Lower leg skin (tissue), 4 donors: ENCODE results near the gene LILRA5. TPM values are rescaled to one million over a fixed set of nuclear protein-coding genes. Genes with fewer than 3 reads are reported as not detected.

ENCODE experiments used
- DNase-seq, 2 donors: peaks; one replicate each; pipeline ENCODE4 v3.0.0-alpha.2; 2019; ENCODE audit warnings: low spot score in 2 of 2
- H3K4me3 ChIP-seq: fragments of 200-600 bp; sonication (generic); 2 replicates; pipeline ENCODE4 v1.5.1; 2017; ENCODE audit warnings: mild to moderate bottlenecking, low read depth; ENCODE audit not compliant: poor library complexity, severe bottlenecking
- CTCF ChIP-seq, 3 donors: fragments of 450-650 bp; IDR thresholded peaks; one replicate each; pipeline ENCODE4 v1.5.1; 2016; ENCODE audit warnings: antibody characterized with exemption in 3 of 3, mild to moderate bottlenecking in 3 of 3, moderate library complexity in 2 of 3
- POLR2A ChIP-seq, 2 donors: fragments of 450-650 bp; IDR thresholded peaks; one replicate each; pipeline ENCODE4 v1.6.1; 2016 to 2017; ENCODE audit warnings: antibody characterized with exemption in 2 of 2, mild to moderate bottlenecking in 1 of 2, moderate library complexity in 1 of 2
- WGBS, 2 donors: methylation state at CpG; one replicate each; pipeline ENCODE4 v1.1.5; 2018; 5-methylcytosine and 5-hydroxymethylcytosine counted together
- intact Hi-C: fragments of 100-400 bp; cut with DNase I; formaldehyde crosslinking; loops from one replicate; pipeline ENCODE4 v1.15.0; 2023; ENCODE audit warnings: low total_unique reads
- microRNA-seq, 2 donors: library from miRNA; unstranded; fragments of <30 nt; microRNA quantifications; one replicate each; pipeline ENCODE4, GENCODE V29; 2016; ENCODE audit warnings: borderline replicate concordance in 2 of 2, borderline number of aligned reads in 1 of 2
- total RNA-seq, 4 donors: library from RNA; depleted of rRNA; stranded (reverse); fragments of >200 nt; gene quantifications; one replicate each; pipeline ENCODE4 v1.1.0, GENCODE V29; 2016

LILRA5 gene
- total RNA-seq, 4 donors from 2014 or later = 0.59 to 2.4 TPM; not detected in 2

- intact Hi-C loops = no loop called here
- TF ChIP-seq POLR2A (IDR thresholded peaks at IDR 0.05) (no peak), CTCF (IDR thresholded peaks at IDR 0.05) (no peak)
- H3K4me3 ChIP-seq = no peak overlapping the region
- 71 to 78% methylated on average over 11 of the region's 11 CpGs for WGBS, 2 donors
- DNase-seq = peak in 1 of 2 donors; percentile 70
Observed at GRCh38 chr19:54262066-54262465, 50.9 kb downstream of the LILRA5 start.

GRCh38 chr19:54257116-54257480 lies 55.9 kb downstream of the LILRA5 start, which contains the start of gene LILRB5:
Gene LILRB5, minus strand, starts transcription at chr19:54257273. Its CDS starts 80 bp downstream, at chr19:54257193.
- no peak within 1 kb of the TSS for H3K4me3 ChIP-seq
- whole genome bisulfite sequencing, 2 donors = 66 to 67% methylated on average over 9 of the region's 9 CpGs
- TF ChIP-seq POLR2A (IDR thresholded peaks at IDR 0.05) (no peak), CTCF (IDR thresholded peaks at IDR 0.05) (no peak)
- intact Hi-C loops = no loop called here
- DNase-seq = peak in 1 of 2 donors; percentile 82

Small RNA genes lying within 50 kb of the gene (microRNA-seq; reads per million reads assigned to microRNA genes)
- 0 reads per million in 2 donors for gene MIR4752

Other genes starting within 250 kb of the LILRA5 start
- gene VSTM1, start 249.3 kb downstream of the LILRA5 start, total RNA-seq = not detected
- gene TARM1, start 231.8 kb downstream of the LILRA5 start, total RNA-seq = not detected
- 1 to 10 TPM; 1.9 to 6.5 (median 3.7) TPM for gene OSCAR, start 212.4 kb downstream of the LILRA5 start, total RNA-seq
- gene NDUFA3, start 210.3 kb downstream of the LILRA5 start, total RNA-seq = 10 to 100 TPM in 3 of 4 donors, 1 to 10 TPM in 1; 2.7 to 39.4 (median 30.2) TPM
- 10 to 100 TPM; 11.1 to 20.4 (median 16.0) TPM for gene TFPT, start 197.5 kb downstream of the LILRA5 start, total RNA-seq
- 10 to 100 TPM; 39.2 to 65.1 (median 47.3) TPM for gene PRPF31, start 197.4 kb downstream of the LILRA5 start, total RNA-seq
- 10 to 100 TPM; 19.5 to 56.9 (median 37.1) TPM for gene CNOT3, start 175.4 kb downstream of the LILRA5 start, total RNA-seq
- 1 to 10 TPM; 6.0 to 8.4 (median 6.6) TPM for gene LENG1, start 153.4 kb downstream of the LILRA5 start, total RNA-seq
- gene TMC4, start 140.0 kb downstream of the LILRA5 start, total RNA-seq = 1 to 10 TPM; 2.4 to 9.3 (median 6.3) TPM
- 100 to 1,000 TPM in 1 of 4 donors, 10 to 100 TPM in 3; 57.4 to 117 (median 62.2) TPM for gene MBOAT7, start 123.6 kb downstream of the LILRA5 start, total RNA-seq
- gene TSEN34, start 121.9 kb downstream of the LILRA5 start, total RNA-seq = 100 to 1,000 TPM in 2 of 4 donors, 10 to 100 TPM in 2; 80.5 to 118 (median 107) TPM
- 1,000 to 10,000 TPM; 2,457 to 3,045 (median 2,759) TPM for gene RPS9, start 112.3 kb downstream of the LILRA5 start, total RNA-seq
- gene LILRB3, start 90.2 kb downstream of the LILRA5 start, total RNA-seq = 1 to 10 TPM in 2 of 4 donors, under 1 TPM in 2; 0.65 to 7.7 (median 3.5) TPM
- 1 to 10 TPM in 2 of 4 donors, under 1 TPM in 1, not detected in 1; 0.98 to 1.6 (median 1.5) TPM for gene LILRA6, start 70.4 kb downstream of the LILRA5 start, total RNA-seq
- gene LILRB5, start 55.9 kb downstream of the LILRA5 start, total RNA-seq = 1 to 10 TPM; 2.5 to 4.9 (median 4.1) TPM
- 1 to 10 TPM in 2 of 4 donors, under 1 TPM in 2; 0.78 to 1.6 (median 1.1) TPM for gene LILRB2, start 32.1 kb downstream of the LILRA5 start, total RNA-seq
- gene LILRA4, start 26.0 kb upstream of the LILRA5 start, total RNA-seq = 1 to 10 TPM in 1 of 4 donors, under 1 TPM in 1, not detected in 2; 0.84 to 6.2 TPM
- gene LAIR1, start 51.8 kb upstream of the LILRA5 start, total RNA-seq = 1 to 10 TPM in 2 of 4 donors, under 1 TPM in 2; 0.19 to 4.2 (median 2.0) TPM
- gene TTYH1, start 102.3 kb upstream of the LILRA5 start, total RNA-seq = 10 to 100 TPM in 2 of 4 donors, 1 to 10 TPM in 1, under 1 TPM in 1; 0.63 to 17.8 (median 10.8) TPM
- 100 to 1,000 TPM in 1 of 4 donors, 10 to 100 TPM in 3; 57.9 to 195 (median 64.1) TPM for gene LENG8, start 136.0 kb upstream of the LILRA5 start, total RNA-seq
- gene LENG9, start 150.6 kb upstream of the LILRA5 start, total RNA-seq = 1 to 10 TPM; 4.5 to 9.2 (median 6.5) TPM
- 10 to 100 TPM in 2 of 4 donors, 1 to 10 TPM in 2; 5.5 to 21.8 (median 9.6) TPM for gene CDC42EP5, start 160.1 kb upstream of the LILRA5 start, total RNA-seq
- gene LAIR2, start 189.7 kb upstream of the LILRA5 start, total RNA-seq = not detected